CD4-positive, alpha-beta T cell (primary cell): ENCODE measurements around the gene STX8. TPM values are rescaled to one million over a fixed set of nuclear protein-coding genes. Genes with fewer than 3 reads are reported as not detected.
A peak's percentile ranks its signal among the peaks of the same experiment; 100 is the strongest.

Source experiments
- ATAC-seq: fragments of 200-7000 bp; cut with Tn5 transposase; one replicate; pipeline ENCODE4 v1.10.0; 2022; ENCODE audit warnings: mild to moderate bottlenecking; ENCODE audit not compliant: poor library complexity
- CTCF ChIA-PET: fragments of 350-600 bp; sonication (Branson Sonifier 250); formaldehyde crosslinking; loops from one replicate; lab custom pipeline; 2021; ENCODE audit warnings: antibody characterized with exemption, inconsistent platforms; lab: Charles Lee
- POLR2A ChIA-PET: fragments of 350-600 bp; sonication (Branson Sonifier 250); formaldehyde crosslinking; loops from one replicate; lab custom pipeline; 2021; ENCODE audit warnings: antibody characterized with exemption, inconsistent platforms; lab: Charles Lee
- DNase-seq, 14 experiments: peaks; one replicate each; pipeline ENCODE4 v3.0.0-alpha.2; 2013 to 2020; ENCODE audit warnings: mixed read lengths in 2 of 14
- H3K27ac ChIP-seq, 2 donors: one replicate each; pipeline versions ENCODE4 v1.5.1 to v1.7.0; 2013; ENCODE audit warnings: low read length in 2 of 2, low read depth in 1 of 2, mild to moderate bottlenecking in 1 of 2
- H3K27me3 ChIP-seq, 2 experiments: 1 replicate in 1 of 2; 2 replicates in 1 of 2; pipeline versions ENCODE4 v1.6.1 to v1.7.0; 2013; ENCODE audit warnings: low read length in 2 of 2, control low read depth in 1 of 2, mild to moderate bottlenecking in 1 of 2, moderate library complexity in 1 of 2; ENCODE audit not compliant: insufficient read depth in 2 of 2, control insufficient read depth in 1 of 2
- H3K36me3 ChIP-seq: one replicate; pipeline ENCODE4 v1.6.1; 2013; ENCODE audit warnings: low read length, control low read depth; ENCODE audit not compliant: insufficient read depth
- H3K4me1 ChIP-seq: one replicate; pipeline ENCODE4 v1.6.1; 2013; ENCODE audit warnings: low read length, control low read depth; ENCODE audit not compliant: insufficient read depth
- H3K4me3 ChIP-seq: one replicate; pipeline ENCODE4 v1.5.1; 2013; ENCODE audit warnings: mild to moderate bottlenecking, low read length, moderate library complexity
- H3K9me3 ChIP-seq, 2 experiments: 1 replicate in 1 of 2; 2 replicates in 1 of 2; pipeline versions ENCODE4 v1.6.1 to v1.7.0; 2013; ENCODE audit warnings: low read length in 2 of 2, mild to moderate bottlenecking in 2 of 2, control low read depth in 1 of 2, moderate library complexity in 1 of 2; ENCODE audit not compliant: control insufficient read depth in 1 of 2, insufficient read depth in 1 of 2
- H3K27ac Mint-ChIP-seq: one replicate; pipeline ENCODE4 v1.8.0; 2020; ENCODE audit warnings: mixed read lengths
- H3K27me3 Mint-ChIP-seq: one replicate; pipeline ENCODE4 v1.8.0; 2021; ENCODE audit warnings: mixed read lengths
- H3K36me3 Mint-ChIP-seq: one replicate; pipeline ENCODE4 v1.8.0; 2021; ENCODE audit warnings: low read depth, mixed read lengths
- H3K4me1 Mint-ChIP-seq: one replicate; pipeline ENCODE4 v1.8.0; 2021; ENCODE audit warnings: low read depth, mixed read lengths
- H3K4me3 Mint-ChIP-seq: one replicate; pipeline ENCODE4 v1.8.0; 2020; ENCODE audit warnings: mild to moderate bottlenecking, mixed read lengths
- H3K9me3 Mint-ChIP-seq: one replicate; pipeline ENCODE4 v1.8.0; 2020; ENCODE audit warnings: mixed read lengths
- CTCF ChIP-seq: fragments of 200-600 bp; IDR thresholded peaks from one replicate; pipeline ENCODE4 v1.8.0; 2022; ENCODE audit warnings: antibody characterized with exemption, mild to moderate bottlenecking
- intact Hi-C, 2 experiments: fragments of 100-400 bp; cut with DNase I in 1 of 2; cut with micrococcal nuclease in 1 of 2; formaldehyde crosslinking; loops; one replicate each; pipeline versions ENCODE4 v1.15.1 to v1.9.0; 2023 to 2025; cut with DNase I, micrococcal nuclease
- total RNA-seq, 174 experiments: library from RNA in 2 of 174; stranded (reverse) in 2 of 174; gene quantifications; one replicate each; pipeline ENCODE4 v1.2.3 and lab custom pipeline; 2021 to 2026

The STX8 gene
- total RNA-seq, 2 experiments from 2014 or later = 52.2 to 63.2 TPM

GRCh38 chr17:9475101-9475658 is 100.4 kb downstream of the STX8 start:
- Histone ChIP-seq H3K27me3 (no peaks in the 10 kb centered on the region), H3K4me3 (no peak overlapping the region), H3K36me3 (peaks cover 6% of the 10 kb centered on the region), H3K27ac (no peak overlapping the region), H3K9me3 (no peaks in the 10 kb centered on the region), H3K4me1 (peaks cover 22% of the 10 kb centered on the region)
- intact Hi-C loops = no loop called here
- ATAC-seq = no peak
- no peak overlapping the region for H3K27ac Mint-ChIP-seq
- H3K27me3 Mint-ChIP-seq = no peaks in the 10 kb centered on the region
- peaks cover 22% of the 10 kb centered on the region for H3K4me1 Mint-ChIP-seq
- CTCF ChIA-PET = no interaction called here
- H3K36me3 Mint-ChIP-seq = no peaks in the 10 kb centered on the region
- POLR2A ChIA-PET = no interaction called here
- DNase-seq = no peak
- TF ChIP-seq CTCF = no peak
- no peaks in the 10 kb centered on the region for H3K9me3 Mint-ChIP-seq
- no peak overlapping the region for H3K4me3 Mint-ChIP-seq

- no peak overlapping the region for H3K4me3 Mint-ChIP-seq
- POLR2A ChIA-PET = no interaction called here
- CTCF ChIA-PET = no interaction called here
- no peaks in the 10 kb centered on the region for H3K27me3 ChIP-seq
- no peak overlapping the region for H3K27ac ChIP-seq
- TF ChIP-seq CTCF = no peak
- DNase-seq (no peak), ATAC-seq (no peak)
- intact Hi-C loops = no loop called here
- H3K4me1 ChIP-seq = peaks cover 33% of the 10 kb centered on the region
- peaks cover 37% of the 10 kb centered on the region for H3K4me1 Mint-ChIP-seq
- H3K36me3 ChIP-seq = peaks cover 6% of the 10 kb centered on the region
- H3K27ac Mint-ChIP-seq = no peak overlapping the region
- H3K9me3 ChIP-seq = no peaks in the 10 kb centered on the region
- H3K36me3 Mint-ChIP-seq = no peaks in the 10 kb centered on the region
- H3K9me3 Mint-ChIP-seq = no peaks in the 10 kb centered on the region
- no peaks in the 10 kb centered on the region for H3K27me3 Mint-ChIP-seq
- no peak overlapping the region for H3K4me3 ChIP-seq
These were observed 101.9 kb downstream of the STX8 start for GRCh38 chr17:9473711-9474110.

- H3K27ac Mint-ChIP-seq = peak overlapping the region; percentile 84
- CTCF ChIA-PET = no interaction called here
- intact Hi-C loops = no loop called here
These were observed 103.1 kb downstream of the STX8 start for GRCh38 chr17:9472541-9472940.

More at GRCh38 chr17:9472541-9472940, 103.1 kb downstream of the STX8 start:
- Histone ChIP-seq H3K27me3 (no peaks in the 10 kb centered on the region), H3K9me3 (no peaks in the 10 kb centered on the region), H3K4me3 (no peak overlapping the region), H3K36me3 (peaks cover 3% of the 10 kb centered on the region), H3K4me1 (peaks cover 37% of the 10 kb centered on the region), H3K27ac (peak overlapping the region in 1 of 2 donors; percentile 4)
- TF ChIP-seq CTCF = no peak
- POLR2A ChIA-PET = no interaction called here
- DNase-seq (no peak), ATAC-seq (no peak)
- no peaks in the 10 kb centered on the region for H3K9me3 Mint-ChIP-seq
- H3K36me3 Mint-ChIP-seq = no peaks in the 10 kb centered on the region
- H3K4me3 Mint-ChIP-seq = no peak overlapping the region
- H3K27me3 Mint-ChIP-seq = no peaks in the 10 kb centered on the region
- peaks cover 37% of the 10 kb centered on the region for H3K4me1 Mint-ChIP-seq
